IMR-90 (cell line): ENCODE data around the gene DNM3. TPM values are rescaled to one million over a fixed set of nuclear protein-coding genes. Genes with fewer than 3 reads are reported as not detected.

Source experiments
- ATAC-seq: fragments of 200-7000 bp; cut with Tn5 transposase; 2 replicates; pipeline ENCODE4 v1.9.1; 2020; ENCODE audit warnings: low read depth, mild to moderate bottlenecking, moderate library complexity
- BruUV-seq: library from RNA; stranded (reverse); fragments of 400-500 nt; replicated peaks from 2 replicates; lab custom pipeline; 2021; lab: Mats Ljungman, UMichigan
- CTCF ChIA-PET: fragments of 300-600 bp; formaldehyde crosslinking; extraction: SDS; loops from one replicate; lab custom pipeline; 2021; ENCODE audit warnings: antibody characterized with exemption; lab: Yijun Ruan, JAX
- POLR2A ChIA-PET: fragments of 300-600 bp; sonication (Branson Sonifier 250); formaldehyde crosslinking; loops from one replicate; lab custom pipeline; 2022; ENCODE audit warnings: antibody characterized with exemption; ENCODE audit not compliant: unreplicated experiment; lab: Charles Lee
- DNase-seq: peaks from one replicate; pipeline ENCODE4 v3.0.0; 2013
- H2AFZ ChIP-seq: replicated peaks from 2 replicates; pipeline ENCODE3; 2013; ENCODE audit warnings: low read length, mild to moderate bottlenecking; ENCODE audit not compliant: poor library complexity
- H2AK5ac ChIP-seq: 2 replicates; pipeline ENCODE4 v1.6.1; 2013; ENCODE audit warnings: low read depth, low read length, inconsistent platforms
- H2AK9ac ChIP-seq: replicated peaks from 2 replicates; pipeline ENCODE3; 2013; ENCODE audit warnings: mild to moderate bottlenecking, low read depth, low read length, moderate library complexity; ENCODE audit not compliant: poor library complexity
- H2BK120ac ChIP-seq: 2 replicates; pipeline ENCODE4 v1.6.1; 2013; ENCODE audit warnings: low read depth, low read length, inconsistent platforms
- H2BK15ac ChIP-seq: 3 replicates; pipeline ENCODE4 v1.6.1; 2013; ENCODE audit warnings: low read depth, low read length, inconsistent platforms
- H2BK20ac ChIP-seq: 2 replicates; pipeline ENCODE4 v1.6.1; 2013; ENCODE audit warnings: low read depth, mild to moderate bottlenecking, inconsistent platforms, low read length, moderate library complexity
- H2BK5ac ChIP-seq: 2 replicates; pipeline ENCODE4 v1.6.1; 2013; ENCODE audit warnings: mild to moderate bottlenecking, low read depth, low read length, inconsistent platforms; ENCODE audit not compliant: poor library complexity, severe bottlenecking
- H3K14ac ChIP-seq: replicated peaks from 2 replicates; pipeline ENCODE4 v1.6.1; 2013; ENCODE audit warnings: low read depth, low read length, inconsistent platforms
- H3K18ac ChIP-seq: 2 replicates; pipeline ENCODE4 v1.6.1; 2013; ENCODE audit warnings: low read depth, low read length, control low read depth
- H3K23ac ChIP-seq: 2 replicates; pipeline ENCODE4 v1.6.1; 2013; ENCODE audit warnings: low read depth, low read length, inconsistent platforms
- H3K27ac ChIP-seq: 2 replicates; pipeline ENCODE4 v1.5.1; 2013; ENCODE audit warnings: mild to moderate bottlenecking, control low read depth, low read length; ENCODE audit not compliant: insufficient read depth
- H3K27me3 ChIP-seq: 2 replicates; pipeline ENCODE4 v1.6.1; 2013; ENCODE audit warnings: low read length; ENCODE audit not compliant: control insufficient read depth, insufficient read depth
- H3K36me3 ChIP-seq: 2 replicates; pipeline ENCODE4 v1.6.1; 2013; ENCODE audit warnings: low read length, mixed read lengths; ENCODE audit not compliant: control insufficient read depth, insufficient read depth
- H3K4ac ChIP-seq: 2 replicates; pipeline ENCODE4 v1.6.1; 2013; ENCODE audit warnings: low read depth, low read length, inconsistent platforms
- H3K4me1 ChIP-seq: 2 replicates; pipeline ENCODE4 v1.6.1; 2013; ENCODE audit warnings: low read length, mixed read lengths; ENCODE audit not compliant: control insufficient read depth, insufficient read depth
- H3K4me2 ChIP-seq: 2 replicates; pipeline ENCODE4 v1.6.1; 2013; ENCODE audit warnings: low read depth, mild to moderate bottlenecking, control low read depth, low read length, moderate library complexity
- H3K4me3 ChIP-seq: 2 replicates; pipeline ENCODE4 v1.5.1; 2013; ENCODE audit warnings: low read depth, mild to moderate bottlenecking, control low read depth, low read length, moderate library complexity; ENCODE audit not compliant: insufficient read depth
- H3K56ac ChIP-seq: 2 replicates; pipeline ENCODE4 v1.6.1; 2013; ENCODE audit warnings: low read length, inconsistent platforms; ENCODE audit not compliant: insufficient read depth; ENCODE audit errors: extremely low read depth
- H3K79me1 ChIP-seq, 2 experiments: 2 replicates each; pipeline ENCODE4 v1.6.1; 2013; ENCODE audit warnings: low read length in 2 of 2, inconsistent platforms in 1 of 2, low read depth in 1 of 2
- H3K9ac ChIP-seq: 2 replicates; pipeline ENCODE4 v1.6.1; 2013; ENCODE audit warnings: low read depth, low read length, control low read depth
- H3K9me1 ChIP-seq: 2 replicates; pipeline ENCODE4 v1.6.1; 2013; ENCODE audit warnings: low read length, inconsistent platforms; ENCODE audit not compliant: insufficient read depth
- H3K9me3 ChIP-seq: 2 replicates; pipeline ENCODE4 v1.6.1; 2013; ENCODE audit warnings: low read length; ENCODE audit not compliant: control insufficient read depth, insufficient read depth
- H4K20me1 ChIP-seq: 2 replicates; pipeline ENCODE4 v1.6.1; 2013; ENCODE audit warnings: low read length, inconsistent platforms; ENCODE audit not compliant: insufficient read depth
- H4K5ac ChIP-seq: 2 replicates; pipeline ENCODE4 v1.6.1; 2013; ENCODE audit warnings: mild to moderate bottlenecking, low read depth, low read length, control low read depth
- H4K8ac ChIP-seq, 2 experiments: 2 replicates each; pipeline ENCODE4 v1.6.1; 2013; ENCODE audit warnings: low read depth in 2 of 2, low read length in 2 of 2, control low read depth in 1 of 2, inconsistent platforms in 1 of 2
- H4K91ac ChIP-seq: 2 replicates; pipeline ENCODE4 v1.6.1; 2013; ENCODE audit warnings: low read depth, low read length, inconsistent platforms; ENCODE audit not compliant: insufficient read depth
- CEBPB ChIP-seq: IDR thresholded peaks from 2 replicates; pipeline ENCODE4 v1.6.1; 2012; ENCODE audit warnings: low read depth, low read length, improper control_type of control experiment
- CTCF ChIP-seq: conservative IDR thresholded peaks from 2 replicates; pipeline ENCODE4 v1.5.1; 2012; ENCODE audit warnings: mild to moderate bottlenecking, low read depth, low read length, improper control_type of control experiment
- MAFK ChIP-seq: IDR thresholded peaks from 2 replicates; pipeline ENCODE4 v1.6.1; 2012; ENCODE audit warnings: low read depth, low read length, improper control_type of control experiment
- RAD21 ChIP-seq: IDR thresholded peaks from 2 replicates; pipeline ENCODE4 v1.6.1; 2012; ENCODE audit warnings: low read length, improper control_type of control experiment
- SMC3 ChIP-seq: fragments of 150-350 bp; IDR thresholded peaks from 2 replicates; pipeline ENCODE4 v1.6.1; 2016; ENCODE audit warnings: low read depth, mild to moderate bottlenecking, antibody characterized with exemption, low read length, moderate library complexity
- WGBS, 2 experiments: methylation state at CpG; one replicate each; pipeline versions ENCODE4 v1.1.5 to v1.1.7; 2013; ENCODE audit warnings: missing lambda C conversion rate in 2 of 2; ENCODE audit not compliant: insufficient read length in 1 of 2; ENCODE audit errors: extremely low coverage in 2 of 2; 5-methylcytosine and 5-hydroxymethylcytosine counted together
- dilution Hi-C: fragments of 300-500 bp; cut with HindIII; formaldehyde crosslinking; loops from one replicate; pipeline ENCODE4 v1.14.3; 2018; ENCODE audit warnings: low sequenced_read_pairs; ENCODE audit not compliant: unreplicated experiment
- in situ Hi-C: fragments of 300-500 bp; cut with MboI; formaldehyde crosslinking; loops from 3 replicates; pipeline ENCODE4 v1.14.3; 2019; ENCODE audit warnings: low sequenced_read_pairs, inconsistent platforms, mixed read lengths
- intact Hi-C: fragments of 100-400 bp; cut with micrococcal nuclease; formaldehyde crosslinking; loops from 2 replicates; pipeline ENCODE4 v1.10.0; 2022
- polyA plus RNA-seq, 3 experiments: library from polyadenylated mRNA; depleted of rRNA; stranded (reverse); fragments of >200 nt; gene quantifications; 2 replicates each; pipeline ENCODE4 v1.2.3, GENCODE V29; 2012; ENCODE audit warnings: low replicate concordance in 1 of 3
- total RNA-seq: library from RNA; depleted of rRNA; stranded (reverse); fragments of >200 nt; gene quantifications from 2 replicates; pipeline ENCODE4 v1.2.3, GENCODE V29; 2012

DNM3 gene
- total and polyA plus RNA-seq, 2 of the 4 experiments (the other 2 are of a cell fraction), result 0.36 TPM

DNA sequence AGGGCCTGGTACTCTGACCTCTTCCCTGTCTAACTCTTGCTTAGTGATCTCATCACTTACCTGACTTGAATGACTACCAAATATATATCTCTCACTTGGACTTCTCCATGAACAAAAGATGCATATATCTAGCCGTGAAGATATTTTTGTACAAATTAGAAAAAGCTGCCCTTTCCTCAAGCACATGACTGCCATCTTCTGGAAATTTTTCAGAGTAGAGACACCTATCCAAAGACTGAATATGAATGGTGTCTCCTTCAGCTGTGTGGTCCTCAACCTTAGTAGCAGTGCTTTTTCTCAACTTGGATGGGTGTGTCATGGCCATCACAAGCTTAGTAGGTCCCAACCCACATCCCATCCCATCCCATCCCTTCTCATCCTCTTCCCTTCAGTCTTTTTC, 142.3 kb downstream of the DNM3 start:
- H3K9ac ChIP-seq, result no peak overlapping the region
- no CpG with 5 or more reads among the region's 1 CpG for WGBS, 2 experiments
- no peak overlapping the region for H3K27ac ChIP-seq
- ChIA-PET CTCF (interaction anchor here (0.6 to 6.2 kb wide), 8 partner anchors 13 to 338 kb away, joined by 3 to 138 read pairs (median 3); no protein-coding TSS in a partner anchor), POLR2A (interaction anchor here (0.6 kb wide), 1 partner anchor 182 kb away, joined by 3 read pairs; no protein-coding TSS in a partner anchor)
- no peaks in the 10 kb centered on the region for H3K4me1 ChIP-seq
- H3K23ac ChIP-seq, result no peak overlapping the region
- H4K91ac ChIP-seq, result no peak overlapping the region
- H3K4me2 ChIP-seq, result no peak overlapping the region
- no peak overlapping the region for H2BK120ac ChIP-seq
- peak; percentile 32 for DNase-seq
- H3K27me3 ChIP-seq, result peaks cover 2% of the 10 kb centered on the region; the same call in 1 of the 2 replicates
- H3K79me1 ChIP-seq, result no peaks in the 10 kb centered on the region
- no peak overlapping the region for H2BK20ac ChIP-seq
- H3K56ac ChIP-seq, result no peak overlapping the region
- ATAC-seq, result peak; percentile 69
- in situ Hi-C loops (loop anchor here (5.0 to 10.0 kb wide), 2 partner anchors 176 to 339 kb away; no protein-coding TSS in a partner anchor), dilution Hi-C loops (no loop called here), intact Hi-C loops (loop anchor here (1.0 to 5.0 kb wide), 3 partner anchors 182 to 496 kb away; partner anchors contain the start of genes PRRC2C and VAMP4)
- TF ChIP-seq SMC3 (peak; percentile 48), CTCF (peak; percentile 49), MAFK (no peak), RAD21 (peak; percentile 56), CEBPB (no peak)
- no peak overlapping the region for H2BK5ac ChIP-seq
- no peak overlapping the region for H4K8ac ChIP-seq
- H3K4ac ChIP-seq, result no peak overlapping the region
- H3K9me3 ChIP-seq, result no peaks in the 10 kb centered on the region
- H2AK9ac ChIP-seq, result no peak overlapping the region
- H4K5ac ChIP-seq, result no peak overlapping the region
- H2AK5ac ChIP-seq, result no peak overlapping the region
- H2AFZ ChIP-seq, result no peak overlapping the region
- H3K18ac ChIP-seq, result no peak overlapping the region
- BruUV-seq, result no TSS peak
- no peaks in the 10 kb centered on the region for H4K20me1 ChIP-seq
- H3K14ac ChIP-seq, result no peak overlapping the region
- no peak overlapping the region for H2BK15ac ChIP-seq
- no peak overlapping the region for H3K4me3 ChIP-seq
- H3K9me1 ChIP-seq, result no peaks in the 10 kb centered on the region
- H3K36me3 ChIP-seq, result no peaks in the 10 kb centered on the region
